GM12878 (cell line): ENCODE data around the gene PLXNB2. TPM values are rescaled to one million over a fixed set of nuclear protein-coding genes. Genes with fewer than 3 reads are reported as not detected.

Source experiments
- ATAC-seq: fragments of 200-7000 bp; cut with Tn5 transposase; 3 replicates; pipeline ENCODE4 v1.9.1; 2020; ENCODE audit warnings: mild to moderate bottlenecking, moderate library complexity
- BruUV-seq: library from RNA; stranded (reverse); fragments of 400-500 nt; replicated peaks from 2 replicates; lab custom pipeline; 2021; lab: Mats Ljungman, UMichigan
- CTCF ChIA-PET: fragments of 300-600 bp; sonication (Branson Sonifier 250); formaldehyde crosslinking; extraction: SDS; loops from one replicate; lab custom pipeline; 2021; ENCODE audit warnings: inconsistent platforms; lab: Yijun Ruan, JAX
- POLR2A ChIA-PET: fragments of 350-600 bp; formaldehyde crosslinking; extraction: SDS; loops from one replicate; lab custom pipeline; 2021; ENCODE audit warnings: inconsistent platforms; lab: Charles Lee
- RAD21 ChIA-PET: fragments of 300-600 bp; sonication (Branson Sonifier 250); formaldehyde crosslinking; loops from one replicate; lab custom pipeline; 2023; ENCODE audit warnings: antibody characterized with exemption; ENCODE audit not compliant: unreplicated experiment; lab: Charles Lee
- SMC1A ChIA-PET: fragments of 300-600 bp; sonication (Branson Sonifier 250); formaldehyde crosslinking; loops from one replicate; lab custom pipeline; 2023; ENCODE audit not compliant: unreplicated experiment, uncharacterized antibody; lab: Charles Lee
- DNase-seq: peaks from one replicate; pipeline ENCODE4 v3.0.0-alpha.2; 2011; ENCODE audit warnings: low read depth, low spot score
- FAIRE-seq: peaks from 3 replicates; lab custom pipeline; 2011; peaks lifted over from hg19 to GRCh38; lab: Jason Lieb, UNC
- H2AFZ ChIP-seq: 2 replicates; pipeline ENCODE4 v1.6.0; 2011; ENCODE audit warnings: low read depth, low read length, control low read depth; ENCODE audit not compliant: control insufficient read depth
- H3K27ac ChIP-seq: 2 replicates; pipeline ENCODE4 v1.5.1; 2011; ENCODE audit warnings: control low read depth; ENCODE audit not compliant: control insufficient read depth, insufficient read depth
- H3K27me3 ChIP-seq, 2 experiments: replicated peaks in 1 of 2; 2 replicates each; pipeline versions ENCODE4 v1.6.0 to v1.6.1; 2011; ENCODE audit warnings: low read length in 1 of 2; ENCODE audit not compliant: control insufficient read depth in 2 of 2, insufficient read depth in 2 of 2
- H3K36me3 ChIP-seq, 2 experiments: 2 replicates each; pipeline ENCODE4 v1.5.1; 2011; ENCODE audit warnings: low read length in 1 of 2; ENCODE audit not compliant: control insufficient read depth in 2 of 2, insufficient read depth in 2 of 2
- H3K4me1 ChIP-seq: 2 replicates; pipeline ENCODE4 v1.6.1; 2011; ENCODE audit warnings: mild to moderate bottlenecking, low read length, moderate library complexity, mixed read lengths; ENCODE audit not compliant: control insufficient read depth, insufficient read depth
- H3K4me2 ChIP-seq: 2 replicates; pipeline ENCODE4 v1.6.0; 2011; ENCODE audit warnings: control low read depth; ENCODE audit not compliant: control insufficient read depth, insufficient read depth
- H3K4me3 ChIP-seq: fragments of 200-600 bp; sonication (generic); 2 replicates; pipeline ENCODE4 v1.5.1; 2016
- H3K79me2 ChIP-seq: 2 replicates; pipeline ENCODE4 v1.6.0; 2011; ENCODE audit warnings: low read length; ENCODE audit not compliant: control insufficient read depth, insufficient read depth
- H3K9ac ChIP-seq: 2 replicates; pipeline ENCODE4 v1.8.0; 2011; ENCODE audit warnings: low read length, control low read depth, mixed read lengths; ENCODE audit not compliant: control insufficient read depth, insufficient read depth
- H3K9me3 ChIP-seq: replicated peaks from 3 replicates; pipeline ENCODE4 v1.5.1; 2011; ENCODE audit warnings: mild to moderate bottlenecking, low read length; ENCODE audit not compliant: control insufficient read depth, insufficient read depth
- H4K20me1 ChIP-seq: 2 replicates; pipeline ENCODE4 v1.6.0; 2011; ENCODE audit not compliant: control insufficient read depth, insufficient read depth
- BMI1 ChIP-seq: fragments of 450-650 bp; IDR thresholded peaks from 2 replicates; pipeline ENCODE4 v1.6.1; 2016; ENCODE audit warnings: mild to moderate bottlenecking, moderate library complexity, borderline replicate concordance
- BRCA1 ChIP-seq: IDR thresholded peaks from 2 replicates; pipeline ENCODE4 v1.6.1; 2011; ENCODE audit warnings: low read depth, low read length, improper control_type of control experiment
- CREM ChIP-seq: IDR thresholded peaks from 2 replicates; pipeline ENCODE4 v1.6.1; 2014; ENCODE audit warnings: antibody characterized with exemption, low read depth
- E4F1 ChIP-seq: fragments of 450-650 bp; IDR thresholded peaks from 2 replicates; pipeline ENCODE4 v1.6.1; 2018; ENCODE audit warnings: borderline replicate concordance, mild to moderate bottlenecking; ENCODE audit not compliant: partially characterized antibody
- EED ChIP-seq: sonication (generic); IDR thresholded peaks from 2 replicates; pipeline ENCODE4 v1.6.1; 2016; ENCODE audit warnings: antibody characterized with exemption, low read depth
- EGR1 ChIP-seq, 2 experiments: IDR thresholded peaks; 1 replicate in 1 of 2; 2 replicates in 1 of 2; pipeline ENCODE4 v1.6.1; 2011 to 2012; ENCODE audit warnings: low read depth in 2 of 2, low read length in 2 of 2, borderline replicate concordance in 1 of 2, mild to moderate bottlenecking in 1 of 2, moderate library complexity in 1 of 2
- EP300 ChIP-seq, 2 experiments: fragments of 150-350 bp in 1 of 2; IDR thresholded peaks; 2 replicates each; pipeline ENCODE4 v1.6.1; 2011 to 2012; ENCODE audit warnings: low read depth in 2 of 2, low read length in 2 of 2, borderline replicate concordance in 1 of 2, improper control_type of control experiment in 1 of 2, inconsistent platforms in 1 of 2; ENCODE audit not compliant: control insufficient read depth in 1 of 2
- FOS ChIP-seq: IDR thresholded peaks from 3 replicates; pipeline ENCODE4 v1.6.1; 2011; ENCODE audit warnings: borderline replicate concordance; ENCODE audit not compliant: insufficient read length; ENCODE audit errors: extremely low read depth
- FOXK2 ChIP-seq: fragments of 450-650 bp; IDR thresholded peaks from 2 replicates; pipeline ENCODE4 v1.6.1; 2017; ENCODE audit warnings: mild to moderate bottlenecking, moderate library complexity
- HDAC2 ChIP-seq: fragments of 200-600 bp; sonication (generic); IDR thresholded peaks from 2 replicates; pipeline ENCODE4 v1.6.1; 2017
- NFIC ChIP-seq: IDR thresholded peaks from 2 replicates; pipeline ENCODE4 v1.6.1; 2012; ENCODE audit warnings: low read depth, mild to moderate bottlenecking, inconsistent platforms, low read length, moderate library complexity
- NR2C1 ChIP-seq: fragments of 450-650 bp; IDR thresholded peaks from 2 replicates; pipeline ENCODE4 v1.6.1; 2017; ENCODE audit warnings: antibody characterized with exemption, mild to moderate bottlenecking, moderate library complexity
- NR2F1 ChIP-seq: fragments of 450-650 bp; conservative IDR thresholded peaks from 2 replicates; pipeline ENCODE4 v1.6.1; 2017; ENCODE audit warnings: mild to moderate bottlenecking
- RELA ChIP-seq: fragments of 450-650 bp; IDR thresholded peaks from 2 replicates; pipeline ENCODE4 v1.8.0; 2014; ENCODE audit warnings: borderline replicate concordance; ENCODE audit not compliant: partially characterized antibody
- SMC3 ChIP-seq: IDR thresholded peaks from 2 replicates; pipeline ENCODE4 v1.6.1; 2011; ENCODE audit warnings: low read length, improper control_type of control experiment, borderline replicate concordance
- SUZ12 ChIP-seq: fragments of 200-600 bp; sonication (generic); IDR thresholded peaks from one replicate; pipeline ENCODE4 v1.6.1; 2018; ENCODE audit warnings: antibody characterized with exemption, mild to moderate bottlenecking; ENCODE audit not compliant: unreplicated experiment
- TCF12 ChIP-seq: IDR thresholded peaks from 2 replicates; pipeline ENCODE4 v1.6.1; 2011; ENCODE audit warnings: low read depth, mild to moderate bottlenecking, low read length
- WGBS: methylation state at CpG from one replicate; pipeline ENCODE4 v1.1.6; 2016; ENCODE audit warnings: low lambda C conversion rate; ENCODE audit not compliant: insufficient replicate concordance, insufficient coverage; ENCODE audit errors: missing lambda C conversion rate; 5-methylcytosine and 5-hydroxymethylcytosine counted together
- in situ Hi-C: fragments of 300-500 bp; cut with MboI; formaldehyde crosslinking; loops from 9 replicates; pipeline ENCODE4 v1.14.3; 2018; ENCODE audit warnings: mixed read lengths
- intact Hi-C: fragments of 100-400 bp; cut with micrococcal nuclease; formaldehyde crosslinking; loops from one replicate; pipeline ENCODE4 v1.14.2; 2022; ENCODE audit not compliant: unreplicated experiment
- polyA plus RNA-seq, 11 experiments: library from polyadenylated mRNA; depleted of rRNA in 4 of 11; unstranded in 6 of 11; stranded (reverse) in 5 of 11; fragments of >200 nt; fragmentation: Nextera tagmentation in 4 of 11; fragmentation: Illumina TruSeq in 1 of 11; extraction: Ambion mirVana in 4 of 11; extraction: Trizol in 1 of 11; gene quantifications; 1 replicate in 1 of 11; 2 replicates in 10 of 11; pipeline versions ENCODE4 v1.2.1 to v1.2.3, GENCODE V29; 2011 to 2016; ENCODE audit warnings: inconsistent platforms in 2 of 11, missing spikeins in 2 of 11, low read depth in 1 of 11
- total RNA-seq, 4 experiments: library from RNA; depleted of rRNA in 3 of 4; stranded (reverse); fragments of >200 nt in 3 of 4; fragmentation: Illumina TruSeq in 1 of 4; extraction: Trizol in 1 of 4; gene quantifications; 2 replicates each; pipeline versions ENCODE4 v1.2.1 to v1.2.3, GENCODE V29; 2013 to 2021
- TF ChIP-seq, protein P1 (sequence below): IDR thresholded peaks from 2 replicates; pipeline ENCODE4 v1.6.1; 2011; ENCODE audit warnings: borderline replicate concordance, low read depth, mild to moderate bottlenecking, moderate library complexity, low read length; ENCODE audit not compliant: insufficient read depth, poor library complexity, severe bottlenecking

PLXNB2 gene
- total and polyA plus RNA-seq, 10 of the 15 experiments (the other 5 are each of a cell fraction or from before 2014, with no cell fraction given): 0.68 to 134 (median 41.9) TPM

GRCh38 chr22:50225200-50225969 is 82.1 kb downstream of the PLXNB2 start:
- H3K79me2 ChIP-seq: no peaks in the 10 kb centered on the region
- TF ChIP-seq FOXK2 (no peak), RELA (no peak), FOS (no peak), TCF12 (no peak), SMC3 (no peak), BRCA1 (no peak), E4F1 (no peak), EED (no peak), SUZ12 (no peak), EP300 (IDR thresholded peaks at IDR 0.05; ENCODE audit: borderline replicate concordance in 1 of 2, control insufficient read depth in 1 of 2, low read depth in 2 of 2, low read length in 2 of 2) (no peak), BMI1 (no peak), CREM (no peak), EGR1 (IDR thresholded peaks at IDR 0.05; ENCODE audit: borderline replicate concordance in 1 of 2, low read depth in 2 of 2, low read length in 2 of 2) (no peak), HDAC2 (no peak), NR2C1 (no peak), NR2F1 (no peak), NFIC (no peak)
- TF ChIP-seq, protein P1, sequence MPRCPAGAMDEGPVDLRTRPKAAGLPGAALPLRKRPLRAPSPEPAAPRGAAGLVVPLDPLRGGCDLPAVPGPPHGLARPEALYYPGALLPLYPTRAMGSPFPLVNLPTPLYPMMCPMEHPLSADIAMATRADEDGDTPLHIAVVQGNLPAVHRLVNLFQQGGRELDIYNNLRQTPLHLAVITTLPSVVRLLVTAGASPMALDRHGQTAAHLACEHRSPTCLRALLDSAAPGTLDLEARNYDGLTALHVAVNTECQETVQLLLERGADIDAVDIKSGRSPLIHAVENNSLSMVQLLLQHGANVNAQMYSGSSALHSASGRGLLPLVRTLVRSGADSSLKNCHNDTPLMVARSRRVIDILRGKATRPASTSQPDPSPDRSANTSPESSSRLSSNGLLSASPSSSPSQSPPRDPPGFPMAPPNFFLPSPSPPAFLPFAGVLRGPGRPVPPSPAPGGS: no peak
- ChIA-PET SMC1A (no interaction called here), POLR2A (no interaction called here), CTCF (no interaction called here), RAD21 (no interaction called here)
- WGBS: 94% methylated on average over 24 of the region's 24 CpGs
- FAIRE-seq: no peak
- H3K4me2 ChIP-seq: no peak overlapping the region
- H2AFZ ChIP-seq: no peak overlapping the region
- no peak overlapping the region for H3K9ac ChIP-seq
- peaks cover 9 to 34% of the 10 kb centered on the region in 2 experiments; a peak in 3 of 4 replicates for H3K36me3 ChIP-seq
- no peaks in the 10 kb centered on the region for H4K20me1 ChIP-seq
- intact Hi-C loops (no loop called here), in situ Hi-C loops (no loop called here)
- H3K27me3 ChIP-seq: no peaks in the 10 kb centered on the region
- no peak overlapping the region for H3K4me3 ChIP-seq
- ATAC-seq: no peak
- no peaks in the 10 kb centered on the region for H3K9me3 ChIP-seq
- no peaks in the 10 kb centered on the region for H3K4me1 ChIP-seq
- DNase-seq: no peak
- no peak overlapping the region for H3K27ac ChIP-seq
- no TSS peak for BruUV-seq
